HG02840 (cell line): ENCODE results near the gene RALGAPA2.
"Not testable (repeated sequence)": the region's sequence is repeated elsewhere in the genome, so short reads cannot be mapped to it uniquely, and the experiment has no call there.

ENCODE experiments used
- ATAC-seq: cut with Tn5 transposase; IDR thresholded peaks from one replicate; pipeline ENCODE4 v1.9.1; 2021; ENCODE audit warnings: mild to moderate bottlenecking, moderate library complexity, moderate number of reproducible peaks; ENCODE audit not compliant: unreplicated experiment, low FRiP score

The RALGAPA2 gene

DNA sequence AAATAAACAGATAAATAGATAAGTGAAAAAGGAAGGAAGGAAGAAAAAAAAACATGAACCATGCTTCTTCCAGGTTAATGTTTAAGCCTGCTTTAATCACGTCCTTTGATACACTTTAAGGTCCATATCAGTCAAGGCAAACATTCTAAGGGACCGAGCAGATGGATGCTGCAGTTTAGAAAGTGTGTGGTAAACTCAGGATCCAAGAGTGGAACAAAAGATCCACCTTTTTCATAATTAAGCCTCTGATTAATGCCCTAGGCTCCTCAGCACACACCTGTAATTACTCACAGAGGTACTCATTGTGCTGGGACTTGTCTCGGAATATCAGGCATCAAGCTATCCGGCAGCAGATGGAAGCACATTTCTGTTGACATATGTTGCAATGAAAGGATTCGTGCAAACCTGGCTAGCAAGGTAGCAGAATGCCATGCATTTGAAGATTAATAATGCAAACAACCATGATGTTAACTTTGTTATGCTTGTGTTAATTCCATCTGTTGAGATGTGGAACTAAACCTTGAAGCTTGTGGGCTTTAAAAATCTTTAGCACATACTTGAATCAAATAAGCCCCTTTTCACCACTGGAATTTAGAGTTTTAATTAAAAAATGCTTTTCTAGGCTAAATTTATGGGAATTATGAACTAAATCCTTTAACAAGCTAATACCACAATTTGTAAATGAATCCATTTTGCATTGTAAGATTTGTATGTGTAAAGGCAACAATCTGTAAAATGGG, 163.7 kb downstream of the RALGAPA2 start:
- ATAC-seq, result no peak

DNA sequence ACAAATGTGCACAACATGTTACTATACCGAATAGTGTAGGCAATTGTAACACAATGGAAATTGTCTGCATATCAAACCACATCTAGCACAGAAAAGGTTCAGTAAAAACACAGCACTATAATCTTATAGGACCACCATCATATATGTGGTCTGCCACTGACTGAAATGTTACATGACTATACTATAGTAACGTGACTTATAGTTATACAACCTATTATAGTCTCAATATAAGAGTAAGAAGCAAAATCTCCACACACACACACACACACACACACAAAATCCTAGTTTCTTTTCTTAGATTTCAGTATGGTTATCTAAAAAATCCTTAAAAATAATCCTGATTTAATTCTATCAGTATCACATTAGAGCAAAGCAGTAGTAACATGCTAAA, 164.6 kb downstream of the RALGAPA2 start:
- no peak for ATAC-seq

DNA sequence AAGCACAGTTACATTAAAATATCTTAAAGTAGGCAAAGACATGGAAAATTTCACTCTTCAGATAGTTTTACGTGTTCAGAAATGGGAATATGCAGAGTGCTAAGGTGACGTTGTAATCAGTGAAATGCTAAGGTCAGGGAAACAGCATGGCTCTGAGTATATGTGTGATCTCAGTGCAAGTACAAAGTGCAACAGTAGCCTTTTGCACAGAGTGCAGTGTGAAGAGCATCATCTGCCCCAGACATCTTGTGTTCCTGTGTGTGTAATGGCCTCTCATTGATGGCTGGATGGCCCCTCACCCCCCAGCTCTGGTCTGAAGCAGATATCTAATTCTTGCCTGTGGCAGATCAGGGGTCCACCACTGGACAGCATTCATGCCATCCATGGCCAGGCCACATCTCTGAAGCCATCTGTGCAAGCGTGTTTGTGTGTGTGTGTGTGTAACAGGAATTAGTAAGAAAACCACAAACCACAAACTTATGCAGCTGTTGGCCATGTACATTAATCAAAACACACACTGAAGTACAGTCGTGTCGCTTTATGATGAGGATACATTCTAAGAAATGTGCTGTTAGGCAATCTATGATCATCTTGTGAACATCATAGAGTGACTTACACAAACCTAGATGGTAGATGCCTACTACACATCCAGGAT, 165.1 kb downstream of the RALGAPA2 start:
- no peak for ATAC-seq

DNA sequence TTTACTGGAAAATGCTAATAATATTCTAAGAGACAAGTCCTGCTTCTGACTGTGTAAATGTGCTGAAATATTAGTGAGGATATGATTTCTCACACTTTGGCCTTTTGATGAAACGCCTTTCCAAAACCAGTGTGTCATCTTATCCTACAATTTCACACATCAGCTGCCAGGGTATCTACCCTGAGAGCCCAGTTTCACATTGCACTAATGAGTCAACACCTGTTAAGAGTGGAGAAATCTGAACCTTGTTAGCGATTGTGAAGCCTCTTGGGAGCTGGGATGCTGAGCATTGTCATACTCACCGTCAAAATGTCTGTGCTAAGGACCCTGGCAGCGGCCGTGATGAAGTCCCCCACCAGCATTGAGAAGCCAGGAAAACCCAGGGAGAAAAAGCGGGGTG, 166.0 kb downstream of the RALGAPA2 start:
- no peak for ATAC-seq

DNA sequence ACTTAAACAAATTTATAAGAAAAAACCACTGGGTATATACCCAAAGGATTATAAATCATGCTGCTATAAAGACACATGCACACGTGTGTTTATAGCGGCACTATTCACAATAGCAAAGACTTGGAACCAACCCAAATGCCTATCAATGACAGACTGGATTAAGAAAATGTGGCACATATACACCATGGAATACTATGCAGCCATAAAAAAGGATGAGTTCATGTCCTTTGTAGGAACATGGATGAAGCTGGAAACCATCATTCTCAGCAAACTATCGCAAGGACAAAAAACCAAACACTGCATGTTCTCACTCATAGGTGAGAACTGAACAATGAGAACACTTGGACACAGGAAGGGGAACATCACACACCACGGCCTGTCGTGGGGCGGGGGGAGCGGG, 169.1 kb downstream of the RALGAPA2 start:
- not testable (repeated sequence) for ATAC-seq

DNA sequence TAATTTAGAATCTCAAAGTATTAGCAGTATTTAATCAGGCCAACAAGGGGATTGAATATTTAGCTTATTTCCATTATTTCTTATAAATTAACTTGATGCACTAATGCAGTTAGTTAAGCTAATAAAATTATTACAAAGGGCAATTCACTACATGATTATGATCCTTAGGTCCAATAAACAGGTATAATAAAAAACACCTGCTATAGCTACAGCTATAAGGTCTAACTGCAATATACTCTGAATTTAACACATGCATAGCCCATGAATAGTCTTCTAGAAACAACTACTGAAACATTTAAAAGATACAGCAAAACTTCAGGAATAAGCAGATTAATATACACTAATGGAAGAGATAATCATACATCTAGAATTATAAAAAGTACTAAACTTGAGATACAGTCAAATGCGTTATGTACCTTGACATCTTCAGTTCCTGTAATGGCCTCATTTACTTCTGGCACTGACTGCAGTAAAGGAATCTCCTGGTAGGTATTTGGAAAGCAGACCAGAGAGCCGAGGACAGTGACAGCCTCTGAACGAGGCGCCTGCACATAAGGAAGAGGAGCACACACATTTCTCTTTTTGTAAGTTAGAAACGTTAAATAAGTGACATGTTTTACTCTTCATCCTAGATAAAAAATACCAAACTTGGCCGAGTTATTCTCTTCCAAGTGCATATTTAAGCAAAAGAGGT, 176.1 kb downstream of the RALGAPA2 start:
- no peak for ATAC-seq

DNA sequence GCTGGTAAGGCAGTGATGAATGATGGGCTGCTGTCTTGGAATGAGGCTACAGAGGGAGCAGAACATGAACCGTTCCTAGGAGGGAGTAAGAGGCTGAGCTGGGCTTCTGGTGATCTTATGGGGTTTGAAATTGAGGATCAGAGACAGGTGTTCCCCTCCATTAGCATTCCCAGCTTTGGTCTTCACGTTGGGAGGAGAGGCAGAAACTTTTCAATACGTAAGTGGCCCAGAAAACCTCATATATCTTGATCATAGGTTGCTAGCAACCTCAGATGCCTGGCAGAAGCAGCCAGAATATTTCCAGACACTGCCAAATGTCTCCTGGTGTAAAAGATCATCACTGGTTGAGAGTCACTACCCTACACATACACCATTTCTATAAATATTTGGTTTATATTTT, 177.4 kb downstream of the RALGAPA2 start:
- ATAC-seq, result no peak

DNA sequence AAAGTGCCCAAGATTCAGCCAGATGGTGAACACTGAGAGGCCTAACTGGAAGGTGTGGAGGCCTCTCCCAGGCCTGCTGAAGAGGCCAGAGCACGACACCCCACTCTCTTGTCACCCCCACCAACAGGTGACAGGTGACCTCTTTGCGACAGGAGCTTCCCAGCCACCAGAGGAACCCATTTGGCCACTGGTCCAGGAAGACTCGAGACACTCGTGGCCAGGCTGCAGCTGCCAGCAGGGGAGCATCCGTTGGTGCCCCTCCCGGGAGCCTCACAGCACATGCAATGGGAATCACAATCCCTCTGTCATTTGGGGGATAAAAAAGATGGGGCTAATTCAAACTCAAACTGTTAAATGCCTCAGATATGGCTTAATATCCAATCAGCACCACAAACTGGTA, 181.2 kb downstream of the RALGAPA2 start:
- ATAC-seq, result no peak

DNA sequence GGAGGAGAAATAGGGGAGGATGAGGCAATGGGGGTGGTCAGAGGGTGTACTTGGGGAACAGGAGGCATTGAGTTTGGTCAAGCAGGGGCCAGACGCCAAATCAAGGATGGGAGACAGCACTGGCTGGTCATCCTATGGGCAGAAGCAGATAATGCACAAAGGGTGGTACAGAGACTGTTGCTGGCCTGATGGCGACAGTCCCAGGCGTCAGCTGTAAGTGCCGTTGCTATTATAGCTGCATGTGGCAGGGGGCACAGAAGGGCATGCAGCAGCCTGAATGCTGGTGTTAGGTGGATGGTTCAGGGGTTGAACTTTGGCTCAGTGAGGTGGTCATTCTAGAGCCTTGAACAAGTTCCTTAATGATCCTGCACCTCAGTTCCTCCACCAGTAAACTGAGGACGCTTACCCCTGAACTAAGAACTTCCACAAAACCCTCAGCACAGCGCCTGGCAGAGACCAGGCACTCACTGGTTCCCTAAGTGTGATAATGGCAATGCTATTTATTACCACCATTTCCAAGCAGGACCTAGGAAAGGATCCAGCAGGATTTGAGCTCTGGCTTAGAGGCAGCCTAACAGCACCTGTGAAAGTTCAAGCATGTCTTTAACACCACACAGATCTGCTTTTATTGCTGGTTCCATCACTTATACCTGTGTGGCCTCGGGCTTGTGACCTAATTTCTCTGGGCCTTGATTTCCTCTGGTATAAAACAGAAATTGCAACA, 181.9 kb downstream of the RALGAPA2 start:
- no peak for ATAC-seq

DNA sequence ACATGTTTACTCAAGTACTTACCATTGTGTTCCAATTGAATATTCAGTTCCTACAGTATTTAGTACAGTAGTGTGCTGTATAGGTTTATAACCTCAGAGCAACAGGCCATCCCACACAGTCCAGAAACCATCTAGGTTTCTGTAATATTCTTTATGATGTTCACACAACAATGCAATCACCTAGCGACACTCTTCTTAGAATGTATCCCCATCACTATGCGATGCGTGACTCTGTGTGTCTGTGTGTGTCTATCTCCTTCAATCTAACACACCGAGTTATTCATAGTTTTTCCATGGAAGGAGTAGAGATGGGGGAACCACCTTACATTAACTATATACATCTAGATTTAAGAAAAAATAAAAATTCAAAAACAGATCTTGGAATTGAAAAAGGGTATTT, 182.8 kb downstream of the RALGAPA2 start:
- ATAC-seq, result no peak

DNA sequence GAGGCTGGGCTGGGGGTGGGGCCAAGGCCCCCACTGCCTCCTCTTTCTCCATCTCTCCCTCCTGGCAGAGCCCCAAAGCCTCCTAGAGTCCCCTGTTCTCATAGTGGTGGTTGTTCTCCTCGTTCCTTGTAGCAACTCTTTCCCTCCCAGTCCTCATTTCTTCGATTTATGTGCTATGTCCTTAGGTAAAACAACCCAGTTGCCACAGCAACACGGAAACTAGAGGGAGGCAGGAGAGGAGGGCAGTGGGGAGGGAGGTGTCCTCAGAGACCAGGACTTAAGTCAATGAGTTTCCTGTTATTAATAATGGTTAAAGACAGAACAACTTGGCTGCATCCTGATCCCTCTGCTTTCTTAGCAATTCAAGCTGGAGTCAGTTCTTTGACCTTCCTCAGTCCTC, 183.6 kb downstream of the RALGAPA2 start:
- no peak for ATAC-seq

DNA sequence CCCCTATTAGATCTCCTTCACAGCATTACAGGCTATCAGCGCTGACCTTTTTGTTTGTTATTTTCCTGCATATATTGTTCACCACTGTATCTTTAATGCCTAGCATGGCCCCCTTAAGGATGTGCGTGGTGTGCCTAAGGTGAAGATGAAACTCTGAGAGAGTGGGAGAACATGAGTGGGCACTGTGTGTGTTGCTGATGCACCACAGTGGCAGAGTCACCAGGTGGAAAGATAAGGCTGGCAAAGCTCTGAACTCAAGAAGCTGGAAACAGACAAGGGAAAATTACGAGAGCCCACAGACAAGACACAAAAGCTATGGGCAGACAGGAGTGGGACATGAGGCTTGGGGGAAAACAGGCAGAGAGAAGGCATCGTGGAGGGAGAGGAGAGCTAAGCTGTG, 184.8 kb downstream of the RALGAPA2 start:
- ATAC-seq, result no peak

DNA sequence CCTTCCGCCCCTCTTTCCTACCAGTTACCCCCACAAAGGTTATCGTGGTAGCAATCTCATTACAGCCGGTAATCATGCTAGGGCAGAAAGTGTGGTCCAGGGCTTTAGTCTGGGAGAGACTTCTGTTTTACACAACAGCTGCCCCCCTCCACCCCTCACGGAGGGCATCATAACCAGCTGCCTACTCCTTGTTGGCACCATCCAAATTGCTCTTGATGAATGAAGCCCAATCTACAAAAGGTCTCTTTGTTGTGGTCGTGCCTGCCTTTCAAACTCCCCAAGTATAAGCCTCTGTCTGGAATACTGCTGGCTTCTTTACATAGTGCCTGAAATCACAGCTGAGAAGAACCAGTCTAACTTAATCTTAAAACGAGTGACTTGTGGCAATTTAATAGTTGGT, 186.7 kb downstream of the RALGAPA2 start:
- ATAC-seq, result no peak

DNA sequence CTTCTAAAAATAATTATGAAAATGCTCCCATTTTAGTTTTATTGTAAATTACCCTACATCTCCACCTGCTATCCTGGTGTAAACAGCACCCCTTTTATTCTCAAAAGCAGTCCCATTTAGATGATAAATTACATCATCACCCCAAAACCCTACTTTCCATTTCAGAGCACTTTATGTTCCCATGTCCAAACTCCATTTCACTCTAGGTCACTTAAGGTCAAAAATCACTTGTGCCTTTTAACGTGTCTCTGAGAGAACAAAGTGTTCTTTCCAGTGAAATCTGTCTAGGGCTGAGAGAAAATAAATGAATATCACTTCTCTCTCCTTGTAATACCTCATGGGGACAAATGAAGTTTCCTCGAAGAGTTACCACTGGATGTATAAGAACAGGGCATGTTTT, 187.2 kb downstream of the RALGAPA2 start:
- no peak for ATAC-seq

DNA sequence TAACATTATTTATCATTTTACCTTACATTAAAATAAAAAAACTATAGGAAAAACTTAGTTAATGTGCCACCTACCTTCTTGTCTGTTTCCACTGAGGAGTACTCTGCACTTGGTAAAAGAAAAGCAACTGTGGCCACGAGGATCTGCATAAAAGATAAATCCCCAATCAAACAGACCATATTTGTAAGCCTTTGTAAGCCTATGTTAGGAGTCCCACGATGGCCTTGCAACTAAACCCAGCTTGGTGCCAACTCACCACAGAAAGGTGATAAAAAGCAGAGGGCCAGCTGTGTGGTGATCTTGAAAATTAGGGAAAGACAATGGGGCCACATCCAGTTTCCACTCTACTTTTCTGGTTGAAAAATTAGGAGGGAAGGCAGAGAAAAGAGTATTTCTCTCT, 187.7 kb downstream of the RALGAPA2 start:
- no peak for ATAC-seq

DNA sequence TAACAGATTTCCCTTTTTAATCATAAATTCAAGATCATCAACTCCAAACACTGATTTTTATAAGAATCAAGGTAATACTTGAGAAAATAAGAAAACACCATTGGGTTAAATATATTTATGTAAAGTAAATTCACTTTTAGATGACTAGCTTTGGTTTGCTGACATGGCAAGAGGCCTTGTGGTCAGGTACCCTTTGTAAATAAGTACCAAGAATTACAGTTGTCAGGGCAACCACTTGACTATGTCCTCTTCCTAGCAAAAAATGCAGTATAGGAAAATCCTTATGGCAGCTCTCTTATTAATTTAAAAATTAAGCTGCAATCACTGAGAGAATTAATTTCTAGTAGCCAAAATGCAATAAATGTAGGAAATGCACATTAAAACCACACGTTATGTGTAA, 190.7 kb downstream of the RALGAPA2 start:
- ATAC-seq, result no peak

DNA sequence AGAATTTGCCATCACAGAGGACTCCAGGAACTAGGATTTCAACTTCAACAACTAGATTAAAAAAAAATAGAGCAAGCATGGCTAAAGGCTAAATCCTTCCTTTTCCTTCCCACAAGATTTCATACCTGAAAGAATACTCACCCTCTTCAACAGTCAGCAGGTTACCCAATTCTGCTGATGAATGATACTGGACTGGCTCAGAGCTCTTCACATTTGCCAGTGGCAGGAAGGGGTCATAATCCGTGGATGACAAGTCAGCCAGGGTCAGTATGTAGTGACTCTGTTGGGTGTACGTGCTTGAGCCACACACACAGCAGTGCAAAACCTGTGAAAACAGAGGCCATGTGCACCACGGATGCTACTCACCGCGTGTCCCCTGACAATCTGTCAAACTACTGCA, 191.7 kb downstream of the RALGAPA2 start:
- ATAC-seq, result no peak

DNA sequence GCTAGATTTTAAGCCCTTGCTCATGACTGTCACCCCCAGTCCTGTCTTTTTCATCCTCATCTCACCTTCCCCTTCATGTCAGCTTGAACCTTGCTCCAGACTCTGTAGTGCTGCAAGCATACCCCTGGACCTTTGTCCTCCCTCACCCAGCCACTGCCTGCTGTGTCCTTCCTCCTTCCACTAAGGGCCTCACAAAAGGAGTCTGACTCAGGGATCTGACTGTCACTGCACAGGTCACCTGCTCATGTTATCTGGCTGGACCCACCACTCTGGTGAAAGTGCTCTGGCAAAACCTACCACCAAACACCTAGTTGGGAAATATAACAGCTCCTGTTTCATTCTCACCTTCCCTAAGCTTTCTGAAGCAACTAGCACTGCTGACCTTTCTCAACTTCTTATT, 193.2 kb downstream of the RALGAPA2 start:
- ATAC-seq, result no peak

DNA sequence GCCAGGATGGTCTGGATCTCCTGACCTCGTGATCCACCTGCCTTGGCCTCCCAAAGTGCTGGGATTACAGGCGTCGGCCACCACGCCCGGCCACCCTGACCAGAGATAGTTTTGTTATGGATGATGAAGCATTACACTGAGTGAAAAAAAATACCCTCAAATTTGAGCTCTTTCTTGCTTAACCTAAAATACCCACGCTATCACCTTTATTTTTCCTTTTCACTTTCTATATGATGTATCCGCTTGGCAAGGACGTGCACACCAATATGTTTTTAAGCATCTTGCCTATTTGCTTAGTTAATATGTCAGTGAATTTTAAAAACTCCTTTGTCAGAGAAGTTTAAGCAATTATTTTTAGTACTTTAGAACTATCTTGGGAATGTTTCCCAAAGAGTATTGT, 194.2 kb downstream of the RALGAPA2 start:
- no peak for ATAC-seq

DNA sequence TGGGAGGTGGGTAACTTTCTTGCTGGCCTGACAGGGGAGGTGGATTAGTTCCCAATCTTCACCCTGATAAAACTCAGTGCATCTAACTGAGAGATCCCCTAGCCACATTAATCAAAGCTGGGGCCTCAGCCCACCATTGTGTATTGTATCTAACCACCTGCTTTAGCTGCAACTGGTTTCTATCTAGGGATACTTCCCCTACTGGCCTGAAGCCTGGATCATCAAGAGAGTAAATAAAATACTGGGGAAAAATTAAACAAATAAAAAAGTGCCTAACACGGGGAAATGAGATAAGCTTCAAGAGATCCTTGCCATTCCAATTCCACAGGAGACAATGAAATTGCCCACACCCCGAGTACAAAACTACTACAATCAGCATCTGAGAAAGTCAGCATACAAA, 195.1 kb downstream of the RALGAPA2 start:
- ATAC-seq, result no peak

DNA sequence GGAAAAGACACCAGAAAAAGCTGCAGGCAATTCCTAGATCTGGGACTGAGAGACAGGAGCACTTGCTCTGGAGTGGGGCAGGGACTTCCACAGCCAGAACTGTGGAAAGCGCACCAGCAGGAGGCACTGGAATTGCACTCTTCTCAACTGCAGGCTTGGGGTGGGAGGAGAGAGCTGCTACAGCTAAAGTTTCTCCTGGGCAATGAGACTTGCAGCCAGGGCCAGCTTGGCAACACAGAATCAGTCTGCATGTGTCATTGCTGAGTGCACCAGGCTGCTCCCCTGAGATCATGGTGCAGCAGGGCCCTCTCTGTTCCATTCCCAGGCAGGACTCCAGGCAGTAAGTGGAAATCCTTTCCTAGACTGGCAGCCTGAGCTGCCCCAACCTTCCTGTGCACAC, 198.7 kb downstream of the RALGAPA2 start:
- no peak for ATAC-seq
